Activated naive CD8-positive, alpha-beta T cell treated with anti-CD3 and anti-CD28 coated beads for 36 hours (primary cell): ENCODE data around the gene APBA2. TPM values are rescaled to one million over a fixed set of nuclear protein-coding genes. Genes with fewer than 3 reads are reported as not detected.

Experiments used
- DNase-seq: peaks from one replicate; pipeline ENCODE4 v3.0.0; 2021
- H3K27ac Mint-ChIP-seq: one replicate; pipeline ENCODE4 v1.8.0; 2022; ENCODE audit warnings: mild to moderate bottlenecking, moderate library complexity, mixed read lengths
- H3K27me3 Mint-ChIP-seq: one replicate; pipeline ENCODE4 v1.8.0; 2022; ENCODE audit warnings: mild to moderate bottlenecking, mixed read lengths
- H3K36me3 Mint-ChIP-seq: one replicate; pipeline ENCODE4 v1.8.0; 2021; ENCODE audit warnings: mild to moderate bottlenecking, mixed read lengths
- H3K4me1 Mint-ChIP-seq: one replicate; pipeline ENCODE4 v1.8.0; 2021; ENCODE audit warnings: mixed read lengths
- H3K4me3 Mint-ChIP-seq: one replicate; pipeline ENCODE4 v1.8.0; 2022; ENCODE audit warnings: mild to moderate bottlenecking, moderate library complexity, mixed read lengths
- H3K9me3 Mint-ChIP-seq: one replicate; pipeline ENCODE4 v1.8.0; 2022; ENCODE audit warnings: mixed read lengths
- total RNA-seq, 2 experiments: library from RNA; stranded (reverse); gene quantifications; one replicate each; pipeline ENCODE4 v1.2.3, GENCODE V29; 2021

APBA2 gene
- total RNA-seq, 2 experiments from 2014 or later, result 29.2 to 34.1 TPM

DNA sequence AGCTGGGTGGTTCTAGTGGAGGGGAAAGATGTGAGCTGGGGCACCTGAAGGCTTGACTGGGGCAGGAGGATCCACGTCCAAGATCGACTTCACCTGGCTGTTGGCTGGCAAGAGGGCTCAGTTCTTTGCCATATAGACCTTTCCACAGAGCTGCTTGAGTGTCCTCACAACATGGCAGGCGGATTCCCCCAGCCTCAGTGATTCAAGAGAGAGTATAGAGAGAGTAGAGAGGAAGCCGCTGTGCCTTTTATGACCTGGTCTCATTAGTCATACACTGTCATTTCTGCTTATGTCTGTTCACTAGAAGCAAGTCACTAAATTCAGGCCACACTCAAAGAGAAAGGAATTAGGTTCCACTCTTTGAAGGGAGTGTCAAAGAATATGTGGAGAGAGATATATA, 101.6 kb downstream of the APBA2 start:
- Mint-ChIP-seq H3K4me1 (peaks cover 46% of the 10 kb centered on the region), H3K4me3 (no peak overlapping the region), H3K27me3 (no peaks in the 10 kb centered on the region), H3K9me3 (peaks cover 4% of the 10 kb centered on the region), H3K36me3 (peaks cover 12% of the 10 kb centered on the region), H3K27ac (no peak overlapping the region)
- DNase-seq, result no peak

DNA sequence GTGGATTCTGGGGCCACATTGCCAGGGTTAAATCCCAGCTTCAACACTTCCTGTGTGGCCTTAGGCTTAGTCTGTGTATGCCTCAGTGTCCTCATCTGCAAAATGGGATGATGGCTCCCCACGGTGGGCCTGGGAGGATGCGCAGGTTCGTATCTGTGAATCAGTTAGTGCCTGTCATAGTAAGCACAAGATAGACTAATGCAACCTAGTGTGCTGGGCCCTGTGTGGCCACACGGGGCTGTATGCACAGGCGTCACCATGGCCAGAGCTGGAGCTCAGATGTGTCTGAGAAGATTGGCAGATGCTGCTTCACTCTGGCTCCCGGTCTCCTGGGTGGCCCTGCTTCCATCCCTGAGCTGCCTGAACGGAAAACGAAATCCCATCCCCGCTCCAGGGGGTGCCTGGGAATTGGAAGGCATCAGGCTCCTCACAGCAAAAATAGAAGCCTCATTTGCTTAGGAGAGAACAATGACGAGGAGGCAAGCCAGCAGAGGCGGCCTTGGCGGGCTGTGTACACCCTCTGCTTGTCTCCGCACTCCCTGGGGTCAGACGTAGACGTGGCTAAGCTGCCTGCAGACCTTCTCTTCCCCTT, 103.6 kb downstream of the APBA2 start:
- peaks cover 58% of the 10 kb centered on the region for H3K4me1 Mint-ChIP-seq
- H3K36me3 Mint-ChIP-seq, result peaks cover 12% of the 10 kb centered on the region
- no peaks in the 10 kb centered on the region for H3K27me3 Mint-ChIP-seq
- peaks cover 4% of the 10 kb centered on the region for H3K9me3 Mint-ChIP-seq
- H3K4me3 Mint-ChIP-seq, result no peak overlapping the region
- peak; percentile 45 for DNase-seq
- H3K27ac Mint-ChIP-seq, result no peak overlapping the region

DNA sequence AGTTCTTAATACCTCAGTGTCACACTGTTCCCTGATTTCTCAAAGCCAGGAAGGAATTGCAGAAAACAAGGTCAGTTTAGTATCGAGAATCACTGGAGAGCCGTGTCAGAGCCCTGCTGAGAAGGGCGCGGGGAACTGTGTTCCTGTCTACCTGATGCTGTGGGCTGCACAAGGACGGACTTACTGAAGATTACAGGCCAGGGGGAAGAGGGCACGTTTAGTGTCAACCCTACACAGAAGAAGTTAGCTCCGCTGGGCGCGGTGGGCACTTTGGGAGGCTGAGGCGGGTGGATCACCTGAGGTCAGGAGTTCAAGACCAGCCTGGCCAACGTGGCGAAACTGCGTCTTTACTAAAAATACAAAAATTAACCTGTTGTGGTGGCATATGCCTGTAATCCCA, 104.1 kb downstream of the APBA2 start:
- DNase-seq, result no peak
- Mint-ChIP-seq H3K27ac (no peak overlapping the region), H3K36me3 (peaks cover 12% of the 10 kb centered on the region), H3K27me3 (no peaks in the 10 kb centered on the region), H3K4me1 (peaks cover 58% of the 10 kb centered on the region), H3K9me3 (peaks cover 4% of the 10 kb centered on the region), H3K4me3 (no peak overlapping the region)

DNA sequence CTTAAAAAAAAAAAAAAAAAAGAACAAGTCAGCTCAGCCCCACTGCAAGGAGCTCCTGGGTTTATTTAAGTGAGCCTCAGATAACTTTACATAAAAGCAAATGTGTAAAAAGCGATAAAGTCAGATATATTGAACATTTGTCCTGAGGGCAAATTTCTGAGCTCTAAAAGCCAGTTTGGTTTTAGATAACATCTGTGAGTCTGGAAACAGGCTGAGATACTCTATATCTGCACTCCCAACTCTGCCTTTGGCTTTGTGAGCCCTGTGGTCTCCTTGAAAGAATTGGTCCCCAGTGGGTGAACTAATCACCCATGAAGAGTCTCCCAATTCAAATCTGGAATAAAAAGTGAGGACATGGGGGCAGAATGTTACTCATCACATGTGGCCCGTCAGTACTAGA, 104.6 kb downstream of the APBA2 start:
- Mint-ChIP-seq H3K27ac (no peak overlapping the region), H3K4me3 (no peak overlapping the region), H3K4me1 (peaks cover 58% of the 10 kb centered on the region), H3K9me3 (peaks cover 4% of the 10 kb centered on the region), H3K36me3 (peaks cover 12% of the 10 kb centered on the region), H3K27me3 (no peaks in the 10 kb centered on the region)
- no peak for DNase-seq

DNA sequence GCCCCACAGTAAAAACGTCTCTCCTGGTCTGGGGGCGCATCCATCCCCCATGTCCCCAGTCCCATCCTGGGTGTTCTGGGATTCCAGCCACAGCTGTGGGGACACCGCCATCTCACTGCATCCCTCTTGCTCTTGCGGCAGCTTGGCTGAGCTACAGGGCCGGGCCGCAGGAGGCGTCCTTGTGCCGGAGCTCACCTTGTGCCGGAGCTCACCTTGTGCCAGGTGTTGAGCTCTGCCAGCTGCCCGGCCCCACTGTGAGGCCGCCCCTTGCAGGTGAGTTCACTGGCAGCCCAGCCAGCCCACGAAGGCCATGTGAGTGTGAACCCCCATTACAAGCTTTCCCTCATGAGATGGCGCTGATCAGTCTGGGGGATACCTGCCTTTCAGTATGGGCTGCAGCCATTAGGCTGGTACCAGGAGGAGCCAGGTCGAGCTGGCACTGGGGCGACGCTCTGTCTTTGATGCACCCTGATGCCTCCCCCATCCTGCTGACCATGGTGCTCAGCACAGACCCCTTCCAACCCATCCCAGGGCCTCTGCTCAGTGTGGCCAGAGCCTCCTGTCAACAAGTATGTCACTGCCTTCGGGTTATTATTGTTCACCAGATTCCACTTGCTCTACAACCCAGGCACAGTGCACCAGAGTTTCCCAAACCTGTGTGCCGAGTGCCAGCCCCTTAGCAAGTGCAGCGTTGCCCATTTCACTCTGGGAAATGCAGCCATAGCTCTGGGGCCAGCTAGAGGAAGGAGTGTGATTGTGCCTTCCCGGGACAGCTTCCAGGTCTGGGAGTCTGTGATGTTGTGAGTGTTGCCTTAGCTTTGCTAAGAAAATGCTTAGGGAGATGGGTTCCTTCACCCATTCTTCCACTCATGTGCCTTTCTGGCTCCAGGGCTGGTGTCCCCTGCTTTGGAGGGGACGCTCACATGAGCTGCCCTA, 105.7 kb downstream of the APBA2 start:
- peaks cover 62% of the 10 kb centered on the region for H3K4me1 Mint-ChIP-seq
- DNase-seq, result no peak
- no peak overlapping the region for H3K4me3 Mint-ChIP-seq
- no peak overlapping the region for H3K27ac Mint-ChIP-seq
- no peaks in the 10 kb centered on the region for H3K27me3 Mint-ChIP-seq
- H3K9me3 Mint-ChIP-seq, result peaks cover 4% of the 10 kb centered on the region
- peaks cover 14% of the 10 kb centered on the region for H3K36me3 Mint-ChIP-seq

DNA sequence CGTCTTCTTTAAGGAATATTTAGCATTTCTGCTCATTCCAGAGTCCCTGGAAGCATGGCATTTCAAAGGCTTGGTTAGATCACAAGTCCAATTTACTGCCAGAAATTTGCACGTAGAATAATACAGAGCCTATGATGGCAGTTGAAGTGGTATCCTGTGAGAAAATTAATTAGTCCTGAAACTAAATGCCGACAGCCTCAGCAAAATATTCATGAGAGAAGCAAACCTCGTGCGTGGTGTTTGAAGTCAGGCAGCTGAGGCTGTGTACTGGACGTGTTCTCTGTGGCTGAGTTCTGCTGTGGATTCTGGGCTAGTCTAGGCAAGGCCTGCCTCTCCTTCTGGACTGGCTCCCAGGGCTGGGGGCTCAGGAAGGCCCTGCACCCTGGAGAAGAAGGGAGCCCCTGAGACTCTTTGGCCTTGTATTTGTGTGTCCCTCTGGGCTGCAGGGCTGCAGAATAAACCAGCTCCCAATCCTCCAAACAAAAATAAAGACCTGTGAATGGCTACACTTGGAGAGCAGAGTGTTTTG, 106.6 kb downstream of the APBA2 start:
- H3K27me3 Mint-ChIP-seq, result no peaks in the 10 kb centered on the region
- no peak overlapping the region for H3K4me3 Mint-ChIP-seq
- peak overlapping the region; percentile 12 for H3K27ac Mint-ChIP-seq
- no peaks in the 10 kb centered on the region for H3K9me3 Mint-ChIP-seq
- H3K4me1 Mint-ChIP-seq, result peaks cover 61% of the 10 kb centered on the region
- peaks cover 12% of the 10 kb centered on the region for H3K36me3 Mint-ChIP-seq
- no peak for DNase-seq

DNA sequence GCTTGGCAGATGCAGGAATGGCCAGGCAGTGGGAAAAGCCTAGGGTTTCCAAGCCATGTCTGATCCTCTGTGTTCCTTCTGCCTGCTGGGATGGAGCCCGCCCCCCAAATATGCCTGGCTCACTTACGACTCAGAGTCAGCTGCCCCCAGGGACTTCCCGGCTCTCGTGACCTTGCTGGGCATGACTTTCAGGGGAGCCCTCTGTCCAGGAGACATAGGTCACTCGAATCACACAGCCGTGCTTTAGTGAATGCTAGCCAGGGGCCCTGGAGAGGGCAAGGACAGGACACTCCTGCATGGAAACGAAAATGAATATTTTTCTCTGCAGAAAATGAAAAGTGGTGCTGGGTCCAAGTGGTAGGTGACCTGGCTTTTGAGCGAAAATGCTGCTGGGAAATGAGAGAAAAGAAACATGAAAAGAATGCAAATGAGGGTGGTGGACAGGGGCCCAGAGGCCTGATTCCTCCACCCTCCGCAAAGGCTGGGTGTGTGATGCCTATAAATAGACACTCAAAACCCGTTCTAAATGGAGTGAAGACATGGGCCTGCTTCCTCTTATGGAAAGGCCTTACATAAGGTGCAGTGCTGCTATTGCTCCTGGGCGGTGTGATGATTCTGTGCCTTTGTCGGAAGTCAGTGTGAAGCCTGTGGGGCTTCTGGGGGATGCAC, 107.4 kb downstream of the APBA2 start:
- Mint-ChIP-seq H3K27me3 (no peaks in the 10 kb centered on the region), H3K4me3 (no peak overlapping the region), H3K27ac (peak overlapping the region; percentile 83), H3K9me3 (no peaks in the 10 kb centered on the region), H3K4me1 (peaks cover 60% of the 10 kb centered on the region), H3K36me3 (peaks cover 10% of the 10 kb centered on the region)
- DNase-seq, result no peak

DNA sequence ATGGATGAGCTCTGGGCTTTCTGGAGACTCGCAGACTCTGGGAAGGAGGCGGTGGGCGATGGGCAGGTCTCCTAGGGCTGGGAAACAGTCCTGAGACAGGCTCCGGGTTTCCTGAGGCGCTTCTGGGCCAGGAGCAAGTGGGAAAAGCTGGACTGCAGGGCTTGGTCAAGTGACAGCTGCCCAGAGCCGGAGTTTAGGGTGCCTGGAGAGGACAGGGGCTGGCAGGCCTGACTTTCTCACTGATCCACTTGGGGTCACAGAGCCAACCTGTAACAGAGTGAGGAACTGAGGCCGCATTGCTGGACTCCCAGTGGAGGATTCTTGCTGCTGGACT, 107.9 kb downstream of the APBA2 start:
- Mint-ChIP-seq H3K4me3 (no peak overlapping the region), H3K4me1 (peaks cover 59% of the 10 kb centered on the region), H3K27ac (peak overlapping the region; percentile 83), H3K27me3 (no peaks in the 10 kb centered on the region), H3K9me3 (no peaks in the 10 kb centered on the region), H3K36me3 (peaks cover 13% of the 10 kb centered on the region)
- no peak for DNase-seq

DNA sequence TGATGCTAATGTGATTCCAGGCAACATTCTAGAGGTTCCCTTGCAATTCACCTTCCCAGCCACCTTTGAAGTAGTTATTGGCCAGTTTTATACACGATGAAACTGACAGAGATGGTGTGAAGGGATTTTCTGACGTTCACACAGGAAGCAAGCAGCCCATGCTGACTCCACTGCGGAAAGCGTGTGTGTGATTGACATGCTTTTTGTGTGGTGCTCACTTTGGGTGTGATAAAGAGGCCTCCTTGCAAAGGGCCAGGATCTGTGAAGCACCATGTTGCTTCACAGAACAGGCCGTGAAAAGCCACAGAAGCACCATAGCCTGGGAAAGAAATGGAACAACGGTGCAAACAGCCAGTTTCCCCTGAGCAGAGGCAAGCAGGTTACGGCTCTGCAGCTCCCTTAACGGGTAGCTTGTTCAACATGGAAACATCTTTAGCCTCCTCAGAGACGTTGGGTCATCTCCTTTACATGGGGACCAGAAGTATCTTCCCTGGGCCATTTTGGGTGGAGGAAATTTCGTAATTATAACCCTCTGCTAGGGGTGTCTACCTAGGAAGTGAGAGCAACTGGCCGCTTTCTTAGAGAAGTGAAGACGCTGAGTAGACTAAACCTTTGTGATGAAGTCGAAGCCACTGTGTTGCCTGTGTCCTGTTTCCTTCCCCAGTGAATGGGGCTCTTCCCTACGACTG, 108.5 kb downstream of the APBA2 start:
- H3K4me1 Mint-ChIP-seq, result peaks cover 58% of the 10 kb centered on the region
- H3K9me3 Mint-ChIP-seq, result no peaks in the 10 kb centered on the region

DNA sequence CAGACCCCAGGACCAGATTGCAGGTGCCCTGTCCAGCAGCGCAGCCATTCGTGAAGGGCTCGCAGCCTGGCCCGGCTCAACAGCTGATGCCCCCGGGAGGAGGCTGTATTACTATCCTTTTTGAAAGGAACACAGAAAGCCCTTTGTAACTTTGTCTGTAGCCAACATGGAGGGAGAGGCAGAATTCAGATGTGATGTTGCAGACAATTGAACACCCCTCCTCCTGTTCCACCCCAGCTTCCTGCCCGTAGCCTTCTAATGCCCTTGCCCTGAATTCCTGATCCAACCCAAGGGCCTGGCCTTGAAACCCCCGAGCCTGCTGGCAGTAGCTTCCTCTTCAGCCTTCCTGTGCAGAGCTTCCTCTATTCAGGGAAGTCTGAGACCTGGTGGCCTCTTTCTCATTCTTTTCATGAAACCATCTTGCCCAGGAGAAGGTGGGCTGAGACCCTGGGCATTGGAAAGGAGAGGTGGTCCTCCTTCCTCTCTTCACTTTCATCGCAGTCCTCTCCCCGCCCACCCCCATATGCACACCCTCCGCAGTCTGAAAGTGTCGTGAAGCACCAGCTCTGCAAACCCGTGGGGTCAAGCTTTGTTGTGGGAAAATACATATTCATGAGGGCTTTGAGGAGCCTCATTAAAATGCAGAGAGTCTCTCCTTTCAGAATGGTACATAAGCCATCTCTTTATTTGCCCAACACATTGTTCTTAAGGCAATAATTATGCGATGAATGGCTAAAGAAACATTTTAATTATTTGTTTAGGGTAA, 109.2 kb downstream of the APBA2 start:
- H3K9me3 Mint-ChIP-seq, result no peaks in the 10 kb centered on the region
- no peak for DNase-seq
- H3K27me3 Mint-ChIP-seq, result no peaks in the 10 kb centered on the region
- H3K27ac Mint-ChIP-seq, result peak overlapping the region; percentile 83
- peaks cover 13% of the 10 kb centered on the region for H3K36me3 Mint-ChIP-seq
- H3K4me1 Mint-ChIP-seq, result peaks cover 58% of the 10 kb centered on the region
- H3K4me3 Mint-ChIP-seq, result no peak overlapping the region

More for the DNA sequence above, 108.5 kb downstream of the APBA2 start:
- H3K27me3 Mint-ChIP-seq, result no peaks in the 10 kb centered on the region
- peak; percentile 53 for DNase-seq
- H3K36me3 Mint-ChIP-seq, result peaks cover 13% of the 10 kb centered on the region
- H3K27ac Mint-ChIP-seq, result peak overlapping the region; percentile 83
- no peak overlapping the region for H3K4me3 Mint-ChIP-seq

DNA sequence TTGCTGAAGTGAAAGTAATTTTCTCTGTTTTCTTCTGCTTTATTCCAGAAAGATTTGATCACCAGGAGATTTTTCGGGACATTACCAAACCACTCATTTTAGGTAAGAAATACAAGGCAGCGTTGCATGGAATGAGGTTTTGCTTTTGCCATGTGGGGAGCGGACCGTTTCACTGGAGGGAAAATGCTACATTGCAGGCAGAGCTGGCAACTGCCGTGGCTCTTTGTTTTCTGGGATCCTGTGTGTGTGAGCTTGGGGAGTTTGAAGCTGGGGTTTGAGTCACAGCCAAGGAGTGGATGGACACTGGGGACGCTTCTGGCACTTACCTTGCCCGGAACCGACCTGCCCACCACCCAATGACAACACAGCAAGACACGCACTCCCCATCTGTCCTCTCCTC, 109.9 kb downstream of the APBA2 start:
- H3K36me3 Mint-ChIP-seq, result peaks cover 13% of the 10 kb centered on the region
- H3K27ac Mint-ChIP-seq, result peak overlapping the region; percentile 83
- no peak overlapping the region for H3K4me3 Mint-ChIP-seq
- no peaks in the 10 kb centered on the region for H3K9me3 Mint-ChIP-seq
- DNase-seq, result no peak
- H3K4me1 Mint-ChIP-seq, result peaks cover 54% of the 10 kb centered on the region
- no peaks in the 10 kb centered on the region for H3K27me3 Mint-ChIP-seq

DNA sequence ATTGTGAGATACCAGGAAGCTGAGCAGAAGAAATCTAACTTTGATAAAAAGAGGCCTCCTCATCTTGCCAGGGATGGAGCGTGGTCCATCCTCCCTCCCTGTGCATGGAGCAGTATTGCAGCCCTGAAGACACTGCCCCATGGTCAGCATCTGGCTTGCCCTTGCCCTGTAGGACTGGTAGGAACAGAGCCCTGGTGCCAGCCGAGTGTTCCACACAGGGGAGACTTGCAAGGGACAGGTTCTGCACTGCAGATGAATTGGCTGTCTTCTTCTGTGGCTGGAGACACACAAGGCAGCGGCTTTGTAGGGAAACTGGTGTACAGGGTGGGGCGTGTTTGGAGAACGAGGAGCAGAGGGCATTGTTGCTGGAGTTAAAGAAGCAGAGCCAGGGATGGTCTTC, 110.5 kb downstream of the APBA2 start:
- no peak overlapping the region for H3K4me3 Mint-ChIP-seq
- H3K4me1 Mint-ChIP-seq, result peaks cover 53% of the 10 kb centered on the region
- H3K27me3 Mint-ChIP-seq, result no peaks in the 10 kb centered on the region
- peaks cover 13% of the 10 kb centered on the region for H3K36me3 Mint-ChIP-seq
- DNase-seq, result no peak
- H3K9me3 Mint-ChIP-seq, result no peaks in the 10 kb centered on the region
- peak overlapping the region; percentile 51 for H3K27ac Mint-ChIP-seq

DNA sequence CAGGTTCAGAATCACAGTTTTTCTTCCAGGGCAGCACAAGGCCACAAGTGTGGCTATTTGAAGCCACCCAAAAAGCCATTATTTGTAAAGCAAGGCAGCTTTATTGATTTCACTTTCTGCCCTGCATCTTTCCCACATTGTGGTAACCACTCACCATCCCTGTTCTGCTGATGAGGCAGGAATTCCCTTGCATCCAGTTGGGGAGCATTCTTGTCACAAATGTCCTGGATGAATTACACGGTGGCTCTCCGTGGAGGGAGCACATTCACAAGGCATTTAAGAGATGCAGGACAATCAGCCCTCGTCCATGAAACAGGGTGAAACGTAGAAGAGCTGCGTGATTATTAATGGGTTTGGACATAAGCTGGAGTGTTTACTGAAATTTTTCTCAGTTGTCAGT, 111.2 kb downstream of the APBA2 start:
- Mint-ChIP-seq H3K4me1 (peaks cover 54% of the 10 kb centered on the region), H3K4me3 (no peak overlapping the region), H3K27me3 (no peaks in the 10 kb centered on the region), H3K27ac (no peak overlapping the region), H3K9me3 (no peaks in the 10 kb centered on the region), H3K36me3 (peaks cover 13% of the 10 kb centered on the region)
- no peak for DNase-seq

DNA sequence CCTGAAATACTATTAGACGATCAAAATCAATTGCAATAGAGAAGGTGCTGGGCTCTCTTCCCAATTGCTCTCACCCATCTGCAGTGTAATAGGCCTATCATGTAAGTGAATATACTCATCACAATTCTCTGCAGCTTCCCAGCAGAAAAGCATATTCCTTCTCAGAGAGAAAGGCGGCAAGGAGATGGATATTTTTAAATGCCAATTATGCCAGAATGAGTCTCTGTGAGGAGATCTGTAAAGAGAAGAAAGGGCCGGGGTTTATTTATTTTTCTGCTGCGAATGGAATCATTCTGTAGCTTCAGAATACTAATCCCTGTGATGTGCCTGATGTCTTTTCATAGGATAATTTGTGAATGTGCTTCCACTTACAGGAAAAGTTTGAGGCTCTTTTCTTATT, 112.0 kb downstream of the APBA2 start:
- DNase-seq, result no peak
- Mint-ChIP-seq H3K27me3 (no peaks in the 10 kb centered on the region), H3K36me3 (peaks cover 13% of the 10 kb centered on the region), H3K9me3 (no peaks in the 10 kb centered on the region), H3K4me1 (peaks cover 59% of the 10 kb centered on the region), H3K27ac (no peak overlapping the region), H3K4me3 (no peak overlapping the region)
